GM18868 (cell line): ENCODE measurements around the gene ERC2.
A peak's percentile ranks its signal among the peaks of the same experiment; 100 is the strongest.

Source experiments
- ATAC-seq: cut with Tn5 transposase; IDR thresholded peaks from one replicate; pipeline ENCODE4 v1.9.1; 2021; ENCODE audit warnings: mild to moderate bottlenecking, moderate library complexity; ENCODE audit not compliant: unreplicated experiment

ERC2 gene

DNA sequence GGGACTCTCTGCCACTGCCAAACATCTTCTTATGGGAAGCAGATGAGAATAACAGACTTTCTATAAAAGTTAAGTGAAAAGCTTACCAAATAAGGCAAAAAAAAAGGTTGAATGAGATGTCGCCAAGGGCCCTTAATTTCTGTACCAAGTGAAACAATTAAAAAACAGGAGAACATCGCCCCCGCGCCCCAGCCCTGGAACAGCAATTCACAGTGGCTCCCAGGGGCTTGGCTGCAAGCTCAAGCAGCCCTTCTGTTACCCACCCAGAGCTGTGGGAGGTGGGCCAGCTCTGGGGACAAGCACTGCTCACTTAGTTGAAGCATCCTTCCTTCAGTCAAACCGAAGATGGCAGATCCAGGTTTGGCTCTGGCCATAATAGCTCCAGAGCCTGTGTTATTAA is 208.0 kb downstream of the ERC2 start:
- ATAC-seq, result no peak

DNA sequence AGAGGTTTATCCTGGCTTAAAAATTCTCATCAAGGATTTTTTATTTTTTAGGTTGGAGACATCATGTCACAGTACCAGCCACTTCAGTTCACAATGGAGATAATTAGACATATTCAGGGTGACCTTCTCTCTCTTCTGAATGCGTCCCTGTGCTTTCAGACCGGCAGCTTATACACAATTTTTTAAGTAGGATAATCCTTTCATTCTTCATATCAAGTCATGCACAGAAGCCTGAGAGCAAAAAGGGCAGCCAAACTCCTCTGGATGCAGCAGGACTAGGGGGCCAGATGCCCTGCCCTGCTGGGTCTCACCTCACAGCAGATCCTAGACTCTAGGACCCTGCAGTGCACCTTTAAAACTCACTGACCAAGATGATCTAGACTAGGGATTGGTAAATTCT is 210.4 kb downstream of the ERC2 start:
- ATAC-seq, result no peak

GRCh38 chr3:56254835-56255234 is 213.4 kb downstream of the ERC2 start:
- ATAC-seq, result no peak

DNA sequence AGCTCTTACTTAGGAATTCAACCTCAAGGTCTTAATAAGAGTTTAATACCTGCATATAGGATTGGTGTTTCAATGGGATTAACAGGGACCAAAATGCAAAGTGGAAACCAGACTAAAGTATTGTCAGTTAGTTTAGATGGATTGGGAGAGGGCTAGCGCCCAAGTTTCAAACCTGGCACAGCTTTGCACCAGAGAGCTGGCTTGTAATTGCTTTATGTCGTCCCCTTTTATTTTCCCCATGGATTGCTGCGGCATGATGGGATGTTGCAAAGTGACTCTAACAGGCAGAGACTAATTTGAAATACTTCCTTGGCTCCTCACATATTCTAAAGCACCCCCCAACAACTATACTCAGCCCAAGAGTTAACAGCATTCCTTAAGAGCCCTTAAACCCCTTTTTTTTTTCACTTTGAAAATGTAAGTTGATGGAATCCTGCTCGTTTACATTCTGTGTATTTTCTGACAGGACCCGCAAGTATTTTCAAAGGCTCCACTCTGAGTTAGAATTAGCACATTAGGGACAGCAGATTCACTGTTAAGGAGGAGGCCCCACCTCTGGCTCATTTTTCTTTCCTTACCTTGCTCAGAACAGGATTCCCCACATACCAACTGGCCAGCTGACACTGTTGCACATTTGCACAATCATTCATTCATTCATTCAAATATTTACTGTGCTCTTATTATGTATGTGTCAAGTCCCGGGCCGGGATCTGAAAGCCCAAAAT is 214.2 kb downstream of the ERC2 start:
- no peak for ATAC-seq

DNA sequence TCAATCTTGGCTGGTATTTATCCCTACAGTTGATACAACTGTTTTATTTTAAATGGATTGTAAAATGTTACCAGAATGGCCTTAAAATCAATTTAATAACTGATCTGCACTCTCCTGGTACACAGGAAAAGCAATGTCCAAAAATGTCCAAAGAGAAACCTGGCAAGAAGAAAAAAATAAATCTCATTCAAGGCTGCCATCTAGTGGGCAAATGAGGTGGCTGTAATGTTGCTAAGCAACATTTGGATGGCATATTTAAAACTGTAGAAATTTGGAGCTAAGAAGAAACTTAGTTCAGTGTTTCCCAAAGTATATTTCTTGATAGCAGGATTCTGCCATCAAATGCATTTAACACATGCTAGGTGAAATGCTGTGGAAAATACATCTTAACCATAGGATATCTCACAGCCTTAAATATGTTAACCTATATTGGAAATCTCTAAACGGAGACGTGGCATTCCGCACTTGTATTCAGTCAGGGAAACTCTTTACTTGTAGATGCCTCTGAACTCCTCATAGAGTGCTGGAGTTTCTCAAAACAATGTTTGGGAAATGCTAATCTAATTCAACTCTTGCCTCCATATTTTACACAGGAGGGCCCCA is 216.8 kb downstream of the ERC2 start:
- ATAC-seq, result peak; percentile 48

DNA sequence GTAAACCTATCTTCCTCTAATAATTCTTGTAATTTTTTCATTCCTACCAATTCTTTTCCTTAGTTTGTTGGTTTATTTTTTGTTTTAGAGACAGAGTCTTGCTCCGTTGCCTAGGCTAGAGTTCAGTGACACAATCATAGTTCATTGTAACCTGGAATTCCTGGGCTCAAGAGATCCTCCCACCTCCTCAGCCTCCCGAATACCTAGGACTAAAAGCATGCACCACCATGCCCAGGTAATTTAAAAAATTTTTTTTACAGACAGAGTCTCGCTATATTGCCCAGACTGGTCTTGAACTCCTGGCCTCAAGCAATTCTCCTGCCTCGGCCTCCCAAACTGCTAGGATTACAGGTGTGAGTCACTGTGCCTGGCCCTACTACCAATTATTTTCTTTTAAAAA is 220.2 kb downstream of the ERC2 start:
- ATAC-seq, result no peak

DNA sequence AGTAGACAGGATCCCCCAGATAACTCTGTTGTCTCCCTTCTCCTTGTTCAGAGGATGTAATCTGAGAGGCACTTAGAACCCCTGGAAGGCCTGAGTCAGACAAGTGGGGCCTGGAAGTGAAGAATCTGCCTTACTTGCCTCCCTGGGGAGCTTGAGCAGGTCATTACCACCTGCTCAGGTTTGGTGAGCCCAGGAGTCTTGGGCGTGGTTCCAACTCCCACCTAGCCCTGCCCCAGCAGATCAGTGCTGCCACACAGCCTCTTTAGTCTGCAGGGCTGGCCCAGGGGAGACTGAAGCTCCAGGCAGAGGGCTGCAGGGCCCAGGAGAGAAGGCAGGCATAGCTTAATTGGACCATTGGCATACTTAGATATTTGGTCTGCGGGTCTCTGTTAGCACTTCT is 230.0 kb downstream of the ERC2 start:
- no peak for ATAC-seq

DNA sequence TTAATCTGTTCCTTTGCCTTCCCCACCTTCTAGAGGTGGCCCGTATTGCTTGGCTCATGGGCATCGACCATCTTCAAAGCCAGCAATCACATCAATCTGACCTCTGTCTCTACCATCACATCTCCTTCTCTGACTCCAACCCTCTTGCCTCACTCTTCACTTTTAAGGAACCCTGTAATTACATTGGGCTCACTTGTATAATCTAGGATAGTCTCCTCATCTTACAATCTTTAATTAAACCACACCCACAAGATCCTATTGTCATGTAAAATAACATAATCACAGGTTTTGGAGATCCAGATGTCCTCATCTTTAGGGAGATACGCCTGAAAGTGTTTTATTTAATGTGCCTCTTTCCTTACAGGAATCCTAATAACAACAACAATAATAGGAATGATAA is 234.5 kb downstream of the ERC2 start:
- no peak for ATAC-seq

DNA sequence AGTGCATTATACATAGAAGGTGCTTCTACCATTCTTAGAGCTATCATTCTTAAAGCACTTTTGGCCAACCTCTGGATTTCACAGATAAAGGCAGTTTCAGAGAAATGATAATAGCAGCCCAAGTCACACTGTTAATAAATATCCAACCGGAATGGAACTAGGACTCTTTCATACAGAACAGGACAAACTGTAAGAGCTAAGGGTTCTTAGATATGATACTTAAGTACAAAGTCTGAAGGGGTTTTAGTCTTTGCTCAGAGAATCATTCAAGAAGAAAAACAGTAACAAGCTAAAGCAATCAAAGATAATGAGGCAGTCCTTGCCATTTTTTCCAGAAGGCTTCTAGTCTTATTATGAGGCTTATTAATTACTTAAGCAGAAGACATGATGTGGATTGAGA is 239.0 kb downstream of the ERC2 start:
- no peak for ATAC-seq

DNA sequence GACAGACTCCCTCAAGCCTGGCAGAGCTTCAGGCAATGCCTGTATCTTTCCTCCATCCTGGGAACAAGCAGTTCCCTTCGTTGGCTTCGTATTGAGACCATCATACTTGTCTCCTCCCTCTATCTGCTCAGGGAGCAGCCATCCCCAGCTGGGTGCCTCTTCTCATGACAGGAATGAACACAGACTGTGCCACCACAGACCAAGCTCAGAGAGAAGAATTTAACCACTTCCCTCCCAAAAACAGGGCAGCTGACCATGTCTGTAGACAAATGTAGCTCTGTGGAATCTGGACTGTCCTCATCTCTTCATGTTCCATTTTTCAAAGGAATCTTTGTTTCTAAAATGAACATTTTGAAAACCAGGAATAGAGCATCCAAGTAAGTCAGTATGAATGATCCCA is 245.4 kb downstream of the ERC2 start:
- ATAC-seq, result no peak

DNA sequence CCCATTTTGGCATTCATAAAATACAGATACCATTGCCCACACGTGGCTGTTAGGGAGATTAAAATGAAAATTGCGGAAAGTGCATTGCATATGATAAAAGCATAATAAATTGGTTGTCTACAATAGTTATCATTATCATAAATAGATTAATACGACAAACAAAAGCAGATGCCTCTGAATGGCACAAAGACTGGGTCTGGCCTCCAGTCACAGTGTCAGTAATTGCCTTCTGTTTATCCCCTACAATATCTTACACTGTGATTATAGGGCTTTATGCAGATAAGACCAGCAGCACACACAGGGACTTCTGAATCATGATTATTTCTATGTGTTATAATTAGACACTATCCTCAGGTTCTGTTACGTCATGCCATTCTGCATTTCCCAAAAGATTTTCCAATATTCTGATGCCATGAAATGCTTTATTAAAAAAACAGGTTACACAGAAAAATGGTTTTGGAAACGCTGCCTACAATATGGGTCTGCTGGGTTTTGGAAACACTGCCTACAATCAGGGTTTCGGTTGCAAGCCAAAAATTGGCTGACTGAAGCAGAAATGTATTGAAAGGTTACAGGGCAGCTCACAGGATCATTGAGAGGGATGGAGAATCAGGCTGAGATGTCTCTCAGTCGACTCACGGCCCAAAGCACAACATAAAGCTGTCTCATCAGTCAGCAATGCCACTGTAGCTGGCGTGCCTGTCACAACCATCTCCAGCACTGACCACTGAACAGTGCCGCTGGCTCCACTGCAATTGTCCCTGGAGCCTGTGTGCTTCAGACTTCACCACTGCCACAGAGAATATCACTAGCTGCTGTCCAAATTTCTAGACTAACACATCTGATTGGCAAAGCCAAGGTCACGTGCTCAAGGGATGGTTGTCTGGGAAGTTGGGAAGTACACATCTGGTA is 248.1 kb downstream of the ERC2 start:
- ATAC-seq, result no peak

DNA sequence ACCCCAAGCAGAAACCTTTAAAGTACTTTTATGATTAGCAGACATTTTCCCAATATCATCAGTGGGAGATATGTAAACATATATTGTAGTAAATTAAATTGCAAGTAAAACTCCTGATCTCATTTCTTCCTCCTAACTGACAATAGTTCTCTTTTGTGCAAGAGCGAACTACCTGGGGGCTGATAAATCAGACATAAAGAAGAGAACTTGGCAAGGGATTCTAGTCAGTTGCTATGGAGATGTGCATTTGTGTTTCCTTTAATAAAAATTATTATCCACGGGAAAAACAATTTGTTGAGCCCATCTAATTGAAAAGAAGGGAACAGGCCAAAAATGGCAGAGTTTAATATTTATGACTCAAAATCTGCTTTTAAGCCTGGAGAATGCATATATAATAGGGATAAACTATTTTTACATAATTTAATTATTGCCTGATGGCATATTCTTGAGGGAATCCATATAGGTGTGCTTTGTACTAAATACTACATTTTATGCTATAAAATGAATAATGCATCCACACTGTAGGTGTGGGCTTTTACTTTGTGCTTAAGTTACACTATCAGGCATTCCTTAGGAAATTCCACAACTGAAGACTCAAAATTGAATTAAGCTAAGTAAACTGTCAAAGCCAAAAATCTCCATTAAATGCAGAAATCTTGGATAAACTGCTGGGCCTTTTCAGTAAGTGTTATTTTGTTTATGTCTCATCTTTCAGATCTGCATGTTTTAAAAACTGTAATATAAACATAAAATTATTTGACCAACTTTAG is 258.1 kb downstream of the ERC2 start:
- ATAC-seq, result no peak

GRCh38 chr3:56207922-56208321 is 260.3 kb downstream of the ERC2 start:
- no peak for ATAC-seq

DNA sequence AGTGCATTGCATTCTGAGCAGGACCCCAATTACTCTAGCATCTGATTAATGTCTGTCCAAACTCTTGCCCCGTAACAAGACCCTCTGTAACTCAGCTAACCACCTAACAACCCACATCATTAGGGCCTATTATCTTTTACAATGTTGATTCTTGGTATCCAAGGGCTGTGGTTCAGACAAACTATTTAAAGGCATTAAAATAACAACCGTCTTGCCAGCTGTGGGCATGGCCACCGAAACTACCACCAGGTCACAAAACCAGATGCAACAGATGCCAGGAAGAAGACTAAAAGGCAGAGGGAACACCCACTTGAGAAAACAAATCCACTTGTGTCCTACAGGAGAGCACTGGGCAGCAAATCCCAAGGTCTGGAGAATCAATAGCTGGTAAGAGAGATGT is 262.9 kb downstream of the ERC2 start:
- no peak for ATAC-seq

GRCh38 chr3:56202997-56203396 is 265.3 kb downstream of the ERC2 start:
- ATAC-seq, result no peak

GRCh38 chr3:56201407-56201806 is 266.9 kb downstream of the ERC2 start:
- no peak for ATAC-seq

DNA sequence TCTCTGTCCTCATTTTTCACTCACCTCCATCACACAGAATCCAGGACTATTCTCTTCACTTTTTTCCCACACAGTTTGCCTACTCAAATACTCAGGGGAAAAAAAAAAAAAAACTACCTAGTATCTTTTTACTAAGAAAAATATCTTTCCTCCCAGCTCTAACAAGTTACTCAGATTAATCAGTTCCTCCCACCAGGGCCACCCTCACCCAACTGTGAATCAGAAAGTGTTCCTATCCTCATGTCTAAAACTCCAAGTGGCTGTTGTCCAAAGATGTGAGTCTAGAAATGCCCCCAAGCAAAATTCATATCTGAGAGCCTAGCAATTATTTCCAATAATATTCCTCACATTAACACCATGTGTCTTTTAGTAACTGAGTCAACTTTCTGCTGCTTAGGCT is 268.0 kb downstream of the ERC2 start:
- no peak for ATAC-seq

- ATAC-seq, result no peak
Observed at GRCh38 chr3:56197991-56198390, 270.3 kb downstream of the ERC2 start.

GRCh38 chr3:56197259-56197965 is 270.9 kb downstream of the ERC2 start:
- ATAC-seq, result no peak

- ATAC-seq, result no peak
Observed at GRCh38 chr3:56196700-56197099, 271.6 kb downstream of the ERC2 start.

DNA sequence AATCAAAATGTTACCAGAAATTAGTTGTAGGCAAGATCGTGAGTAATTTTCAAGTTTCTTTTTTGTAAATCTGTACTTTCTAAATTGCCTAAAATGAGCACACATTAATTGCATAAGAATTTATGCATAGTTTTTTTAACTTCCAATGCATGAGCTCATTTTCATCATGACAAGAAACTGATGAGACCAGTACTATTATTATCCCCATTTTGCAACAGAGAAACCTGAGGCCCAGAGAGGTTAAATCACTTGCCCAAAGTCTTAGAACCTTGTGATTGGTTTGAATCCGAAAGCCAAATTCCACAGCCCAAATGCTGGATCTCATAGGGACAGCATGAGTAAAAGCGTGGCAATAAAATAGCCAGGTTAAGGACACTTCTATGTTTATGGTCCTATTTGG is 274.7 kb downstream of the ERC2 start:
- ATAC-seq, result no peak
